Glutamatergic neuron (in vitro differentiated cells): ENCODE measurements around the gene SECISBP2L. TPM values are rescaled to one million over a fixed set of nuclear protein-coding genes. Genes with fewer than 3 reads are reported as not detected.
"Not testable (repeated sequence)": the region's sequence is repeated elsewhere in the genome, so short reads cannot be mapped to it uniquely, and the experiment has no call there.

ENCODE experiments used
- DNase-seq: peaks from one replicate; pipeline ENCODE4 v3.0.0; 2022
- H3K27ac Mint-ChIP-seq: one replicate; pipeline ENCODE4 v1.8.0; 2020; ENCODE audit warnings: mild to moderate bottlenecking, mixed read lengths, inconsistent platforms; ENCODE audit not compliant: unreplicated experiment
- H3K27me3 Mint-ChIP-seq: one replicate; pipeline ENCODE4 v1.8.0; 2020; ENCODE audit warnings: mild to moderate bottlenecking, moderate library complexity, mixed read lengths, inconsistent platforms; ENCODE audit not compliant: unreplicated experiment
- H3K36me3 Mint-ChIP-seq: one replicate; pipeline ENCODE4 v1.8.0; 2020; ENCODE audit warnings: mild to moderate bottlenecking, mixed read lengths, inconsistent platforms; ENCODE audit not compliant: unreplicated experiment
- H3K4me1 Mint-ChIP-seq: one replicate; pipeline ENCODE4 v1.8.0; 2020; ENCODE audit warnings: mild to moderate bottlenecking, low read depth, mixed read lengths, inconsistent platforms; ENCODE audit not compliant: unreplicated experiment
- H3K4me3 Mint-ChIP-seq: one replicate; pipeline ENCODE4 v1.8.0; 2020; ENCODE audit warnings: mild to moderate bottlenecking, mixed read lengths, inconsistent platforms; ENCODE audit not compliant: unreplicated experiment
- H3K9me3 Mint-ChIP-seq: one replicate; pipeline ENCODE4 v1.8.0; 2020; ENCODE audit warnings: mild to moderate bottlenecking, moderate library complexity, mixed read lengths, inconsistent platforms; ENCODE audit not compliant: unreplicated experiment
- total RNA-seq: library from RNA; stranded (reverse); fragmentation: NEBNext Ultra II Directional; extraction: Animal tissue kit (Norgen Biotek cat#: 25700); gene quantifications from one replicate; pipeline ENCODE4 v1.2.1, GENCODE V29; 2021; ENCODE audit not compliant: unreplicated experiment
- TF ChIP-seq, protein P1 (sequence below): fragments of 200-600 bp; sonication (generic); IDR thresholded peaks from one replicate; pipeline ENCODE4 v1.5.0; 2021; ENCODE audit not compliant: partially characterized antibody, unreplicated experiment

The SECISBP2L gene
- total RNA-seq, 1 donor from 2014 or later, result 60.2 TPM

DNA sequence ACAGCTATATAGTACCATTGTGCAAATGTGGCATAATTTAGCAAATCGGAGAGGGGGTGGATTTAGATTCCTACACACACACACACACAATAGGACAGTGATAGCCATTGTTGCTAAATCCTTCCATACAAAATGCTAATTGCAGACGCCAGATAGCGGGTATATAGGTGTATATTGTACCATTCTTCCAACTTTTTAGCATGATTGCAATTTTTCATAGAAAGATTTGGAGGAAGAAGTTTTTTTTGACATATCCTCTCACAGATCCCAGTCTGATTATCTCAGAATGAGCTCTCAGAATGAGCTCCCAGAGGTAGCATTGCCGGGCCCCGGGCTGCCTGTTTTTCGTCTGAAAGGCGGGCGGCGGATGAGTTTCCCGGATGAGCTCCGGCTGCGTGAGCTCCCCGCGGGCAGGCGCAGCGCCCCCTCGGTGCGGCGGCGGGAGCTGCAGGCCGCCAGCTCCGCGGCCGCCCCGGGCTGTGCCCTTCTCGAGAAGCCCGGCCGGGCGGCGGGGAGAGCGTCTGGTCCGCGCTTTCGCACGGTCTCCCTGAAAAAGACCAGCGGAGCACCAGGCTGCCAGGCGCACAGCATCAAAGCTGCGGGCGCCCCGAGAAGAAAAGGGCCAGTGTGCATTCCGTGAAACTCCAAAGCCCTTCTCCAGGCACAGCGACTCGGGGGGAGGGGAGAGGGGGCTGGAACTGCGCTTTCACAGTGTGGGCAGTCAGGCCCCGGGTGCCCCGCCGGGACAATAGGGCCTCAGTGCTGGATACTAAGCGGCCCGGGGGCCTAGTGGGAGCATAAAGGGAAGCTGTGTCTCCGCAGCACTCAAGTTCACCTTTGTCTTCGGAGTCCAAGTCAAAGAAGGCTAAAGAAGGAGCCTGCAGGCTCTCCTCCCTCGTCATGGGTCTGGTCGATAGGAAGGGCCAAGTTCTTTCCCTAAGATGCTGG, 70.5 kb downstream of the SECISBP2L start:
- Mint-ChIP-seq H3K27me3 (peaks cover 2% of the 10 kb centered on the region), H3K27ac (peak overlapping the region; percentile 48), H3K4me1 (peaks cover 11% of the 10 kb centered on the region), H3K4me3 (peak overlapping the region; percentile 77), H3K9me3 (no peaks in the 10 kb centered on the region), H3K36me3 (peaks cover 10% of the 10 kb centered on the region)
- DNase-seq, result peak; percentile 90
- TF ChIP-seq, protein P1, sequence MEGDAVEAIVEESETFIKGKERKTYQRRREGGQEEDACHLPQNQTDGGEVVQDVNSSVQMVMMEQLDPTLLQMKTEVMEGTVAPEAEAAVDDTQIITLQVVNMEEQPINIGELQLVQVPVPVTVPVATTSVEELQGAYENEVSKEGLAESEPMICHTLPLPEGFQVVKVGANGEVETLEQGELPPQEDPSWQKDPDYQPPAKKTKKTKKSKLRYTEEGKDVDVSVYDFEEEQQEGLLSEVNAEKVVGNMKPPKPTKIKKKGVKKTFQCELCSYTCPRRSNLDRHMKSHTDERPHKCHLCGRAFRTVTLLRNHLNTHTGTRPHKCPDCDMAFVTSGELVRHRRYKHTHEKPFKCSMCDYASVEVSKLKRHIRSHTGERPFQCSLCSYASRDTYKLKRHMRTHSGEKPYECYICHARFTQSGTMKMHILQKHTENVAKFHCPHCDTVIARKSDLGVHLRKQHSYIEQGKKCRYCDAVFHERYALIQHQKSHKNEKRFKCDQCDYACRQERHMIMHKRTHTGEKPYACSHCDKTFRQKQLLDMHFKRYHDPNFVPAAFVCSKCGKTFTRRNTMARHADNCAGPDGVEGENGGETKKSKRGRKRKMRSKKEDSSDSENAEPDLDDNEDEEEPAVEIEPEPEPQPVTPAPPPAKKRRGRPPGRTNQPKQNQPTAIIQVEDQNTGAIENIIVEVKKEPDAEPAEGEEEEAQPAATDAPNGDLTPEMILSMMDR, result peak; percentile 95

DNA sequence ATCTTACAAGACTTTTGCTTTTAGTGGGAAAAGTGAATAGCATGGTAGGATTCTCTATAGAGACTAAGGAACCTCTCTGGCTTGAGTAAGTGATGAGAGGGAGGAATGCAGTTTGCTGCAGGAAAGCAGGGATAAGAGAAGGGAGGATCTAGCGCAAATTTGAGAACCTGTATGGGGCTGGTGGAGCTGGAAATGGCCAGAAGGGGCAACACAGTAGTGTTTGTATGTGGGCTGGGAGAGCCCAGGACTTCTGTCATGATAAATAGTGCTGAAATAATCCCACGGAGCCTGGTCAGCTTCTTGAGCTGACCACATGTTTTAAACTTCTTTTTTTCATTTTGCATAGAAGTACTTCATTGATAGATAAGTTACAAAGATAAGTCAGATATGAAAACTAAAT, 71.4 kb downstream of the SECISBP2L start:
- TF ChIP-seq, protein P1, result no peak
- no peak for DNase-seq
- Mint-ChIP-seq H3K4me1 (peaks cover 11% of the 10 kb centered on the region), H3K4me3 (peak overlapping the region; percentile 77), H3K27ac (peak overlapping the region; percentile 65), H3K36me3 (peaks cover 14% of the 10 kb centered on the region), H3K9me3 (no peaks in the 10 kb centered on the region), H3K27me3 (peaks cover 2% of the 10 kb centered on the region)

DNA sequence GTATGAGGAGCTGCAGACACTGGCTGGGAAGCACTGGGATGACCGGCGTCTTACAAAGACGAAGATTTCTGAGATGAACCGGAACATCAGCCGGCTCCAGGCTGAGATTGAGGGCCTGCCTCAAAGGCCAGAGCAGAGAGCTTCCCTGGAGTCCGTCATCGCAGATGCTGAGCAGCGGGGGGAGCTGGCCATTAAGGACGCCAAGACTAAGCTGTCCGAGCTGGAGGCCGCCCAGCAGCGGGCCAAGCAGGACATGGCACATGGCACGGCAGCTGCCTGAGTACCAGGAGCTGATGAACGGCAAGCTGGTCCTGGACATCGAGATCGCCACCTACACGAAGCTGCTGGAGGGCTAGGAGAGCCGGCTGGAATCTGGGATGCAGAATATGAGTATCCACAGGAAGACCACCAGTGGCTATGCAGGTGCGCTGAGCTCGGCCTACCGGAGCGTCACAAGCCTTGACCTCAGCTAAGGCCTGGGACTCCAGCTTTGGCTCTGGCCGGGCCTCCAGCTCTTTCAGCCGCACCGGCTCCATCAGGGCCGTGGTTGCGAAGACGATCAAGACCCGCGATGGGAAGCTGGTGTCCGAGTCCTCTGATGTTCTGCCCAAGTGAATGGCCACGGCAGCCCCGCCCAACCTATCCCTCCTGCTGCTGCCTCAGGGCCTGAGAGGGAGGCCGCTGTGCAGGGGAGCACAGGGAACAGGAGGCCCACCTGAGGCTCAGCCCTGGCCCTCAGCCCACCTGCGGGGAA, 73.3 kb downstream of the SECISBP2L start:
- no peak overlapping the region for H3K27ac Mint-ChIP-seq
- TF ChIP-seq, protein P1, result no peak
- no peaks in the 10 kb centered on the region for H3K9me3 Mint-ChIP-seq
- no peak for DNase-seq
- H3K4me1 Mint-ChIP-seq, result peaks cover 11% of the 10 kb centered on the region
- peaks cover 9% of the 10 kb centered on the region for H3K36me3 Mint-ChIP-seq
- H3K4me3 Mint-ChIP-seq, result no peak overlapping the region
- no peaks in the 10 kb centered on the region for H3K27me3 Mint-ChIP-seq

DNA sequence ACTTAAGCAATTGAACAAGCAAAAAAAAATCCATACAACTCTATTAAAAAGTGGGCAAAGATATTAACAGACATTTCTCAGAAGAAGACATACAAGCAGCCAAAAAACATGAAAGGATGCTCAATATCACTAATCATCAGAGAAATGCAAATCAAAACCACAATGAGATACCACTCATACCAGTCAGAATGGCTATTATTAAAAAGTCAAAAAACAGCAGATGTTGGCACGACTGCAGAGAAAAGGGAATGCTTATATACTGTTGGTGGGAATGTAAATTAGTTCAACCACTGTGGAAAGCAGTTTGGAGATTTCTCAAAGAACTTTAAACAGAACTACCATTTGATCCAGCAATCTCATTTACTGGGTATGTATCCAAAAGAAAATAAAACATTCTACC, 75.3 kb downstream of the SECISBP2L start:
- not testable (repeated sequence) for H3K9me3 Mint-ChIP-seq, H3K4me3 Mint-ChIP-seq, H3K36me3 Mint-ChIP-seq, H3K27ac Mint-ChIP-seq, H3K27me3 Mint-ChIP-seq, DNase-seq
- H3K4me1 Mint-ChIP-seq, result peaks cover 13% of the 10 kb centered on the region

DNA sequence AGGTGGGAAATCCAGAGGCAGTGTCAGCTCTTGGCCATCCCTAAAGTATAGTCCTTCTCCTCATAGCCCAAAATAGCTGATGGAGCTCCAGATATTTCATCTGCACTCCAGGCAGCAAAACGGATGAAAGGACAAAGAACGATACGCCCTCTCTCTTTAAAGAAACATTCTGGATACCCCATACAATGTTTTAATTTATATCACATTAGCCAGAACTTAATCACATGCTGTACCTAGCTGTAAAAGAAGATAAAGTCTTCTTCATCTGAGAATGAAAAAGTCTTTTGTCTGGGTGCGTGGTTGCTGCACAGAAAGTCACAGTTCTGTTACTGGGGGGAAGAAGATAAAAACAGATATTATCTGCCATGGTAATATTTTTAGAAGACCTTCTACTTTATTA, 78.2 kb downstream of the SECISBP2L start:
- TF ChIP-seq, protein P1, result no peak
- Mint-ChIP-seq H3K36me3 (peaks cover 9% of the 10 kb centered on the region), H3K4me1 (peaks cover 8% of the 10 kb centered on the region), H3K27ac (no peak overlapping the region), H3K27me3 (no peaks in the 10 kb centered on the region), H3K4me3 (no peak overlapping the region), H3K9me3 (peaks cover 7% of the 10 kb centered on the region)
- DNase-seq, result no peak
